ENCODE measurements around the gene DOCK1.

DNA sequence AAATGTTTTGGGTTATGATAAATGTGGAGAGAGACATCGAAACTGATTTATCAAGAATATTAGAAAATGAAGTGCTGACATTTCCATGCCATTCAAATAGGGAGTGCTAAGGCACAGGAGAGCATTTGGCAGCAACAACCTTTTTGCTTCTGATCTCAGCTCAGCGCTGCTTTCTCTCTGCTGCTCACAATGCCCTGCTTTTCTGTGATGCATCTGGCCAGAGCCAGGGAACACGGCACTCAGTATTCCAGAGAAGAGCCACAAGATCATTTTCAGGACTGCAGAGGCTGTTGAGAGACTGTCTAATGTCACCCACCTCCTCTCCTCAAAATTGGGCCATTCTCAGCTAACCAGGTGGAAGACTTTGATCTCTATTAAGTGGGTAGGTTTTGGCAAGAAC is 263.0 kb downstream of the DOCK1 start:
- TF ChIP-seq EP300 (IDR thresholded peaks at IDR 0.05) = no peak
- TF ChIP-seq, protein P1, sequence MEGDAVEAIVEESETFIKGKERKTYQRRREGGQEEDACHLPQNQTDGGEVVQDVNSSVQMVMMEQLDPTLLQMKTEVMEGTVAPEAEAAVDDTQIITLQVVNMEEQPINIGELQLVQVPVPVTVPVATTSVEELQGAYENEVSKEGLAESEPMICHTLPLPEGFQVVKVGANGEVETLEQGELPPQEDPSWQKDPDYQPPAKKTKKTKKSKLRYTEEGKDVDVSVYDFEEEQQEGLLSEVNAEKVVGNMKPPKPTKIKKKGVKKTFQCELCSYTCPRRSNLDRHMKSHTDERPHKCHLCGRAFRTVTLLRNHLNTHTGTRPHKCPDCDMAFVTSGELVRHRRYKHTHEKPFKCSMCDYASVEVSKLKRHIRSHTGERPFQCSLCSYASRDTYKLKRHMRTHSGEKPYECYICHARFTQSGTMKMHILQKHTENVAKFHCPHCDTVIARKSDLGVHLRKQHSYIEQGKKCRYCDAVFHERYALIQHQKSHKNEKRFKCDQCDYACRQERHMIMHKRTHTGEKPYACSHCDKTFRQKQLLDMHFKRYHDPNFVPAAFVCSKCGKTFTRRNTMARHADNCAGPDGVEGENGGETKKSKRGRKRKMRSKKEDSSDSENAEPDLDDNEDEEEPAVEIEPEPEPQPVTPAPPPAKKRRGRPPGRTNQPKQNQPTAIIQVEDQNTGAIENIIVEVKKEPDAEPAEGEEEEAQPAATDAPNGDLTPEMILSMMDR (IDR thresholded peaks at IDR 0.05) = no peak
- TF ChIP-seq POLR2A (IDR thresholded peaks at IDR 0.05) = no peak
